Iris pigment epithelial cell (primary cell): ENCODE measurements around the gene APBA1.

ENCODE experiments used
- DNase-seq: peaks from one replicate; pipeline ENCODE4 v3.0.0-alpha.2; 2011; ENCODE audit warnings: low read depth

The APBA1 gene

DNA sequence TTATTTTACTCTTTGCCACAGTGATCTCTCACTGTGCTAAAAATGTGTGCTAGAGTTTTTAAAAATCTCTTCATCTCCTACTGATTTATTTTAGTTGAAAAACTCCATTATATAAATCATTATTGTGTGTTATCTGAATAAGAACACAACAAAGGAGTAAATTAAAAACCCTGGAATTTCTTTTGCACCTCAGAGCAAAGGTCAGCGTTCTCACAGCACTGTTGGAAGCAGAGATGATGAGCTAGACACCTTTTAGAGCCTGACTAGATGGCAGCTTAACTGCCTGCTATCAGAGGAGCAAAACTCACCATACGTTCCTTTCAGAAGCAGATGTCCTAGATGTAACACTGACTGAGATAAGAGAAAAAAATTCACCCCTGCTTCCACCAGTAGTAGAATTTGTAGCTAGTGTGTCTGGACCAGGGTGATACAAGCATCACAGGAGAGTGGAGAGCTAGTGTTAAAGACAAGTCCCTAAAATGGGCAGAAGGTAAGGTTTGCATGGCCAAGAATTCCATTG, 200.0 kb downstream of the APBA1 start:
- no peak for DNase-seq

DNA sequence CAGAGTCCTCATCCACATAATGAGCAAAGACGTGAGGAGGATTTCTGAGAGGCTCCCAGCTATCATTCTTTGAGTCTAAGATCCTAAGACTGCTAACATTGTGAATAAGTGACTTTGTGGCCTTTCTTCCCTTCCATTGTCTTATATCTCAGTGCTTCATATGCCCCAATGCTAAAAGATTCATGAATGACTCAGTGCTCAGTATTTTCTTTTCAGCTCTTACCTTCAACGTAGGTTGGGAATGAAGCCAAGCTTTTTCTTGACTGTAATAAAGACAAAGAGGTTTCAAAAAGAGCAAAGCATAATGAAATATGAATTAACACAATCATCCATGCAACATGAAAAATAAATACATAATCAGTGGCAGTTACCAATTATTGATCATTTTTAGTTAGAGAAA, 200.7 kb downstream of the APBA1 start:
- peak; percentile 30 for DNase-seq

DNA sequence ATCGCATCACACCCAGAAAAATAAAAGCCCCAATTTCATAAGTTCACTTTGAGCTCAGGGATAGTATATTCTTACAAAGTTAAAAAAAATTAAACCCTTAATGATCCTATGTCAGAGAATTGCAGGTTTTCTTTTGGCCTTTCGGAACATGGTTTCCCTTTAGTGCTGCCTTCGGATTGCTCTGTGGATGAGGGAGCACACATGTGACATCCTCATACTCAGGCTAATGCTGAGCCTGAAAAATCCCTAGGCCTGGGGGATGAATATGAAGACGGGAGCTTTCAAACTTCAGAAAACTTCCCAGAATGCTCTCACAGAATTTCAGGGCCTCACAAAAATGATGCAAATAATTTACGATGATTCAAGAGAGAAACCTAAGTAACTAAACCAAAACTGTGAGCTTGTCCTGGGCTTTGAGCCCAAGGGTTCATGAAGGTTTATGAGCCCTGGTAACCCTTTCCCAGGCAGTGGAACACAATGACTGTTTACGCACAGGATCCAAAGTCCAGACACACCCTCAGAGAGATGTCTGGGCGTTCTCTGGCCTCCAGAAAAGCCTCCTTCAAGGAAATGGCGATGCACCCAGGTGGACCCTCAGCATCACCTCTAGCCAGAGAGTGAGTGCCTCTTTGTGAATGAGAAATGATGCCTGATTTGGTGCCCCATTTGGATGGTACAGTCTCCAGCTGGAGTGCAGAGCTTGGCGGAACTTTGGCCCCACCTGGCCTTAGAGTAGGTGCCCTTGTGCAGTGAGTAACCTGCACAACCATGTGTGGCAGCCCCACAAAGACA, 201.8 kb downstream of the APBA1 start:
- no peak for DNase-seq

DNA sequence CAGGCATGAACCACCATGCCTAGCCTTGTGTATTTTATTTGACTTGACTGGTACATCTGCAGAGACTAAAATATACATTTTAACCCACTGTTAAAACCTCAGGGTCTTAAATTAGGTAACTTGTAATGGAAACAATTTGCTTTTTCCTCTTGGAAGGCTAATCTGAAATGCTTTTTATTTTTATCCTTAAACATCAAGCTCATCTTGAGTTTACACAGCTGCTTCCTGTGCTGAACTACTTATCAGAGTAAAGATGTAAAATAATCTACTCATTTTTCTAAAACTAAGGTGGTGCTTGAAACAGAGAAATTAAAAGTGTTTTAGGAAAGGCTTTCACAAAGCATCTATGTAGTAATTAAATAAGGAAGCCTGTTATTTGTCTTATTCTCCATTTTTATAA, 203.0 kb downstream of the APBA1 start:
- DNase-seq, result no peak

GRCh38 chr9:69468380-69468779, 203.8 kb downstream of the APBA1 start:
- no peak for DNase-seq

GRCh38 chr9:69466151-69466550, 206.0 kb downstream of the APBA1 start:
- DNase-seq, result no peak

- DNase-seq, result no peak
Measured at GRCh38 chr9:69465473-69465872, 206.7 kb downstream of the APBA1 start.

- no peak for DNase-seq
Measured at GRCh38 chr9:69463497-69464068, 208.6 kb downstream of the APBA1 start.

- DNase-seq, result no peak
Measured at GRCh38 chr9:69462394-69462793, 209.8 kb downstream of the APBA1 start.

DNA sequence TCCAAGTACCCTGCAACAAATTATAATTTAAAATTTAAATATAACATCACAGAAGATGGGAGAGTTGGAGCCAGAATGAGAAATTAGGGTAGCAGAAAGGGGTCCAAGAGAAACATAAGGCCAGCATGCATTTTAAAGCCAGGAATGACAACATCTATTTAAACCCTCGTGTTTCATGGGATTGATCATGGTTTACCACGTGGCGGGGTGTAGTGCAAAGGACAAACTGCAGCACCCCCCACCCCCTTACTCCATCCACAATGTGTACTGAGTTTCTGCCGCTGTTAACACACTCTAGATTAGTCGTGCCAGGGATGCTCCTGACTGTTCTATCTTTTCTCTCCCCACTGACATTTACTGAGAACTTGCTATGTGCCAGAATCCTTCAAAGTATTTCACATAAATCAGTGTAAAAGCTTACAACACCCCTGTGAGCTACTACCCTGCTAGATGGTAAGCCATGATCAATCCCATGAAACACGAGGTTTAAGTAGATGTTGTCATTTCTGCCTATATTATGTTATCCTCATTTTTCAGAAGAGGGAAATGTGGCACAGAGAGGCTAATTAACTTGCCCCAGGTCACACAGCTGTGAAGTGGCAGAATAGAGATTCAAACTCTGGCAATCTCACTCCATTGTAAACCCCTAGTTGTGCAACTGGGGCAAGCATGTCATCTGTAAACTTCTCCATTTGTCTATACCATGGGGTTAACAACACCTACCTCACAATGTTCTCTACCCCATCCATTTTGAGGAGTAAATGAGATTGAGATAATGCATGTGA, 210.9 kb downstream of the APBA1 start:
- no peak for DNase-seq

- no peak for DNase-seq
Measured at GRCh38 chr9:69460012-69460411, 212.2 kb downstream of the APBA1 start.

DNA sequence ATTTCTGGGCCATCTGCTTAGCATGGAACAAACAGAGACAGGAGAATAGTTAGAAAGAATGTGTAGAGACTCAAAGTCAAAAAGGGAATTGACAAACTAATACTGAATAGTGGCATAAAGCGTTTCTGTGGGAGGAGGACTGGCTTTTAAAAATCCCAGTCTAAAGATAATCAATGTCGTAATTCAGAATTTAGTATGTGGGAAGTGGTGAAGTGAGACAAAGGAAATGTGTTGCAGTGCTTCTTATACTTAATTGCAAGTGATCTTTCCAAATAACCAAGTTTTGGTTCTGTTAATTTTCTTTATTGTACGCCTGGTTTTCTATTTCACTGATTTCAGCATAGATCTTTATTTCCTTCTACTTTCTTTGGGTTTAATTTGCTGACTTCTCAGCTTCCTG, 214.0 kb downstream of the APBA1 start:
- no peak for DNase-seq

GRCh38 chr9:69456201-69456600, 216.0 kb downstream of the APBA1 start:
- DNase-seq, result no peak

- no peak for DNase-seq
Measured at GRCh38 chr9:69455311-69455710, 216.9 kb downstream of the APBA1 start.

DNA sequence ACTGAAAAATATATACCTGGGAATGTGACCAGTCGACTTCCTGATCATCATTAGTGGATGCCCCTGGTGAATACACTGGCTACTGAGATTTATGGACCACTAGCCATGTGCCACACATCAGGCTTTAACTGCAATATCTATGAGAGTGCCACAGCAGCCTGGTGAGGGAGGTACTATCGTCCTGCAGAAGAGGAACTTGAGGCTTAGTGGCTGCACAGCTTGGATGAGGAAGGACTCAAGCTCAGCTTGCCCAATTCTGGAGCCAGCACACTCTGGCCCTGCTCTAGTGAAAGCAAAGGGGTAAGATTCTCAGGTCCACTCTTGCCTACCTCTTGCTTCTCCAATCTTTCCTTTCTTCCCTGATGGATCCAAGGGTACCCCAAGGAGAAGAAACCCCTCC, 217.8 kb downstream of the APBA1 start:
- DNase-seq, result no peak

DNA sequence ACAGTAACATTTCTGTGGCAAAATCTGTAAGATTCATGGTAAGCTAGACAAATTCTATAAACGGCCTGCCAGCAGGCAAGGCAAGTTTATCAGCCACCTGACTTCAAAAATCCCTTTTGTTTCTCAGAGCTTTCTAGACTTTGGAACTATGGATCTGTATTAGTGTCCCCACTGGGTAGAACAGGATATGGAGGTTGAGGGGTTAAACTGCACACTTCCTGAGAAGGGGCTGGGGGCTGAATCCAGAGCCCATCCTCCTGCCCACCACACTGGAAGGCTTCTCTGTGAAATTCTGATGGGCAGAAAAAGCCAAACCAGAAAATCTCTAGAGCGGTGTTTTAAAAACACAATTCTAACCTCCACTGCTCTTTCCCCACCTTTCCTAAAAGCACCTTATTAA, 218.4 kb downstream of the APBA1 start:
- DNase-seq, result no peak

DNA sequence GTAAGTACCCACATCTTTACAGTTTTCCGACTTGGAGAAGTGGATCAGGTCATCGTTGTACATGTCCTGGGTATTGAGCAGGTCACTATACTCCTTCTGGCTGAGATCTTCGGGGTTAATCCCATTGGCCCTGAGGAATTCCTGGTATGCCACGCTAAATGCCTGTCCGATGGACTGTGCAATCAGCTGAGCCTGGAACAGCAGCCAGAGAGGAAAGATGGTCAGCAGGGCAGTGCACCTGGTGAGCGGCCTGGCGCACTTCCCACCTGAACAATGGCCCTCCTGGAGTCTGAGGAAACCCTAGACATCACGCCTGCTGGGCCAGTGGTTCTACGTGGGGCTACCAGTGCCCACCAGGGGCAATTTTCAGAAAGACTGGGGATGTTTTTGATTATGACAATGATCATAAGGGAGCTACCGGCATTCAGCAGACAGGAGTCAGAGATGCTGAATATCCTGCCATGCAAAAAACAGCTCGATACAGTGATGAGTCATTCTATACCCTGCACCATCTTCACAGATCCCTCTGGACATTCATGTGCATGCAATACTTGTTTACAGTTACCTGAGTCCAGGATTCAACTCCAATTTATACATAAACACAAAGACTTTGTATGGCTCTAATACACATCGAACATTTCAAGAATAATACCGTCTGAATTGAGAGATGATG, 219.9 kb downstream of the APBA1 start:
- DNase-seq, result peak; percentile 10

- DNase-seq, result no peak
Measured at GRCh38 chr9:69446496-69446895, 225.7 kb downstream of the APBA1 start.

- no peak for DNase-seq
Measured at GRCh38 chr9:69445251-69445650, 226.9 kb downstream of the APBA1 start.

- no peak for DNase-seq
Measured at GRCh38 chr9:69444791-69445190, 227.4 kb downstream of the APBA1 start.

GRCh38 chr9:69444021-69444420, 228.2 kb downstream of the APBA1 start:
- DNase-seq, result peak; percentile 18

GRCh38 chr9:69443178-69443577, 229.0 kb downstream of the APBA1 start:
- DNase-seq, result no peak
